DOHH2 (cell line): Measurements from ENCODE around the gene DENND6A.

ENCODE experiments used
- CTCF ChIP-seq: fragments of 200-600 bp; sonication (generic); IDR thresholded peaks from one replicate; pipeline ENCODE4 v1.5.1; 2014; ENCODE audit warnings: antibody characterized with exemption, mild to moderate bottlenecking, low read depth, low read length; ENCODE audit not compliant: poor library complexity, severe bottlenecking
- EZH2phosphoT487 ChIP-seq: fragments of 200-600 bp; sonication (generic); IDR thresholded peaks from 2 replicates; pipeline ENCODE4 v1.6.1; 2017; ENCODE audit warnings: borderline replicate concordance, mild to moderate bottlenecking, antibody characterized with exemption, low read length, moderate library complexity, mixed read lengths

GRCh38 chr3:57622362-57622761 lies 70.5 kb downstream of the DENND6A start:
- TF ChIP-seq CTCF (no peak), EZH2phosphoT487 (no peak)
